ENCODE results near the gene EBF3.

Gene EBF3

GRCh38 chr10:129958629-129959543 lies 5.2 kb downstream of the EBF3 start:
- DNase-seq: no peak

DNA sequence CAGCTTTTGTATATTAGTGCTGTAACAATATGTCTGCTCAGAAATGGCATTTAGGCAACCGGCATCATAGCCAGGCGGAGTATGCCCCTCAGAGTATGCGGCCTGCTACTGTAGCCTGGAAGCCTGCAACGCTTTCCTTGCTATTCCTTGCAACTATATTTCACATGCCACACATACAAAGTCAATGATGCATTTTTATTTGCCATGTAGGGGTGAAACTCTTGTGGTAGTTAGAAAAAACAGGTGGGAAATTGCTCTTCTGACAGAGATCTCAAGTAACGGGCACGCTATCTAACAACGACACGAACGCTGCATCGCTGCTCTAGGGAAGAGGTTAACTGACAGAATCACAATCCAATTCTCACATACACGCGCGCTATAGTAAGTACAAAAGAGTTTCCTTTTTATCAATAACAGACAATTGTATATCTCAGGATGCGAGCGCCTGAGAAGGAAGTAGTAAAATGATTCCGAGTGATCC lies 5.9 kb downstream of the EBF3 start:
- DNase-seq: no peak

DNA sequence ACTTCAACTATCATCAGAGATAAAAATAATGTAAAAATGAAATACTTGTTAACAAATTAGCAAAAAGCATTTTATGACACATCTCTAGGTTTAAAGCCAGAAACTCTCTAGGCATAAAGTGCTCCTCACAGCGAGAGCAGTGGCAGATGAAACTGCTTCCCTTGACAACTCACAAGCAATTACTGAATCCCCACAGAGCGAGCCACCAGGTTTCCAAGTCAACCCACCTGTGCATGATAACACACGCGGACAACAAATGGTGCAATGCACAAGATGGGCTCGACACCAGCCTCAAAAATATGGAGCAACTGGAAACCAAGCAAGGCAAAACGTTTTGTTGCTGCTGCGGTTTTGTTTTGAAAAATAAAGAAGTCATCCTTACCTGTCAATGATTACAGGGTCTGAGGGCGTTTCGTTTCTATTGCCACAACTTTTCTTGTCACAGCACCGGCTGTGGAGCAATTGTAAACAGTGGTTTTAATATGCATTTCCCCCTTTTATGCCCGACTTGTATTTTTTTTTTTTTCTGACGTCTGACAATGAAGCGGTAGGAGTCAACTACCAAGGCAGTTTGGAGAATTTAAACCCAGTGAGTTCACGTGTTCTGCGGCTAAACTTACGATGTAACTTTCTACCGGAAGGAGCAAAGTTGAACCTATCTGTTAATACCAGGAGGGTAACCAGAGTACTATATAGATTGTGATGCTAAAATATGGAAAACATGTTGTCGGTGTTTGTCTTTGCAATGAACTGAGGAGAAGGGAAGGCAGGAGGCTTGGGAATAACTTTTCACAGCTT lies 7.0 kb downstream of the EBF3 start:
- no peak for DNase-seq

- no peak for DNase-seq
Measured at GRCh38 chr10:129956286-129956670, 7.8 kb downstream of the EBF3 start.

- no peak for DNase-seq
Measured at GRCh38 chr10:129955601-129956285, 8.3 kb downstream of the EBF3 start.

DNA sequence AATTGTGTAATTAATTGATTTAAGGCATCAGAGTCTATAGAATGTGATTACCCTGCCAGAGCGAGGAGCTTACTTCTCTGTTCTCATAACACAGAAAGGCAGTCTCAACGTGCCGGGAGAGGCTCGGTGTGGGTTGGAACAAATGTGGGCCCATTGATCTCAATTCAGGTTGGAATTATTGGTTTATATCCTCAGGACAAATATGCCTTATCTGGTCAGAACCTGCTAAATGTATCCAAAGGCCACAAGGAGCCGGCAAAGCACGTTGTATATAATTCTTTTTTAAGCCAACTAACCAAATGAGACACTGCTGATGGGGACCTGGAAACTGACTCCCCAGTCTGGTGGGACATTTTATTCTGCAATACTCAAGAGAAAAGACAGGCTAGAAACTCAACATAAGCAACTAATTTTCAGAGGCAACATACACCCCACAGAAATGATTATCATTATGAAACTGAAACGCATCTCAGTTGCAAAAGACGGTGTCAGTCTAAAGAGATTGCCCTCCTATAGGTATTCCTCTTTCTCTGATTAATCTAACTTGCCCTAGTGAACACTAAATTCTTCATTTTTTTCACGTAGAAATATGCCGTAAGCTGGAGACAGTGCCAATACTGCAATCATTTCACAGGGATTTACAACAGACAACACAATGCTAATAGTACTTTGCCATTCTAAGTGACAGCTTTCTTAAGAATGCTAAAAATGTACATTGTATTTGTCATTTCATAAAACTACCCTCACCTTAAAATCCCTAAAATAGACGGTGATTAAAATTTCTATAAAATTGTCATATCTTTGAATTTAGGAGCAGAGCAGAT lies 9.4 kb downstream of the EBF3 start:
- DNase-seq: no peak

DNA sequence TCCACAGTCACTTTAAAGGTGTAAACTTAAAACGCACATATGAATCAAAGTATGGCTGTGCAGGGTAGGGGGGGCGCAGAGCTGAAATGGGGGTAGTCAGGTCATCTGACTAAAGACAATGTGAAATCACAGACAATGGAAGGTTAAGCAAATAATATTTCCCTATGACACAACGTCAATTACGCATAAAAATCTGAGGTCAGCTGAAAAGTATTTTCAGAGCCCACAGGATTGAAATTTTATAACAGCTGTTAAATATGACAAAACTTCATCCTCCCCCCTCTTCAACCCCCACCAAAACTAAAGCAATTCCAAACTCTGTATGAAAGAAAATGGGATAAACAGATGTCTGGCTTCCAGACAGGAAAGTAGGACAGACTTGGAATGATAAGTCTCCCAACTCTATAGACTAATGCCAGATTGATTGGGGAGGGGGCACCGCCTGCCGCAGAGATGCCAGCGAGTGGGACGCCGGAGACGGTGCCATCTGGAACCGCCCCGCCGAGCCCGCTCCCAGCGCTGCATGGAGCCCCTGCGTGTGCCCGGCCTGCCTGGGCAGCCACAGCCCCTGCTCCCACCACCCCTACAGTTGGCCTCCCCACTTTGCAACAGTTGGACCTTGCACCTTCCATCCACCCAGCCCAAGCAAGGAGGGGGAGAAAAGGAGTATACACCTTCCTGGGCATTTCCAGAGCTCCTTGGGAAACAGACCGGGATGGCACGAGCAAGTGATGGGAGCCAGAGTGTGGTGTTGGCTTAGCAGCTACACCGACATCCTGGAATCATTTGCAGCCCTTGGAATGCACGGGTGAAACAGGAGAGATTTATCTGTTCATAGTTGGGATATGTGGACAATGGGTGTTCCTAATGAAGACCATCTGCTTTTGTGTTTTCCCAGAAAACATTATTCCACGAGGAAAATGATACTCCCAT lies 10.7 kb downstream of the EBF3 start:
- no peak for DNase-seq

DNA sequence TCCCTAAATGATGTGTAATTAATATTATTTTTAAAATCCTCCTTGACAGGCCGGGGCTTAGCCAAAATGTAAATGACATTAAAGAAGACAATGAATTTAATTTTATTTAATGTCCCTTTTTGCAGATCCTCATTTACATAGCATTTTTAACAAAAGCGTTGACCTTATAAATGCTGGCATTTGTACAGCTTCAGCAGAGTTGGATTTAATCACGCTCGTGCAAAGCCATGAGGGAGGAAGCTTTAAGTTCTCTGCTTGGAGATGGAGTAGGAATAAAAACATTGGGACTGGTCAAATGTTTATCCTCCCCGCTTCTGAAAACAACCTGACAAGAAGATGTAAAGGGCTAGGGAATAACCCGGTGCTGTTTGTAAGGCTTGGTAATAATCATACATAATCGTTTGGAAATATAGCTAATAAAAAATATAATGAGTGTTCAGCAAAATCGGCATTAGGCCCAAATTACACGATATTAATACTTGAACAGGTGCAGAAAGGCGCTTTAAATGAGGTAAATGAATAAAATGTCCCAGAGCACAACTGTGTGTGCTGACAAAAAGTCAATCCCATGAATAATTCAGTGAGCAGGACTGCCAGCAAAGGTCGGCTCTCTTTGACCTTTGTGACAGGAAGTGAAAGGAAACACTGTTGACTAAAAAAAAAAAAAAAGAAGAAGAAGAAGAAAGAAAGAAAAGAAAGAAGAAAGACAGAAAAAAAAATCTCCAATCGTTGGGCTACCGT lies 11.5 kb downstream of the EBF3 start:
- no peak for DNase-seq

- no peak for DNase-seq
Measured at GRCh38 chr10:129951970-129952265, 12.2 kb downstream of the EBF3 start.

DNA sequence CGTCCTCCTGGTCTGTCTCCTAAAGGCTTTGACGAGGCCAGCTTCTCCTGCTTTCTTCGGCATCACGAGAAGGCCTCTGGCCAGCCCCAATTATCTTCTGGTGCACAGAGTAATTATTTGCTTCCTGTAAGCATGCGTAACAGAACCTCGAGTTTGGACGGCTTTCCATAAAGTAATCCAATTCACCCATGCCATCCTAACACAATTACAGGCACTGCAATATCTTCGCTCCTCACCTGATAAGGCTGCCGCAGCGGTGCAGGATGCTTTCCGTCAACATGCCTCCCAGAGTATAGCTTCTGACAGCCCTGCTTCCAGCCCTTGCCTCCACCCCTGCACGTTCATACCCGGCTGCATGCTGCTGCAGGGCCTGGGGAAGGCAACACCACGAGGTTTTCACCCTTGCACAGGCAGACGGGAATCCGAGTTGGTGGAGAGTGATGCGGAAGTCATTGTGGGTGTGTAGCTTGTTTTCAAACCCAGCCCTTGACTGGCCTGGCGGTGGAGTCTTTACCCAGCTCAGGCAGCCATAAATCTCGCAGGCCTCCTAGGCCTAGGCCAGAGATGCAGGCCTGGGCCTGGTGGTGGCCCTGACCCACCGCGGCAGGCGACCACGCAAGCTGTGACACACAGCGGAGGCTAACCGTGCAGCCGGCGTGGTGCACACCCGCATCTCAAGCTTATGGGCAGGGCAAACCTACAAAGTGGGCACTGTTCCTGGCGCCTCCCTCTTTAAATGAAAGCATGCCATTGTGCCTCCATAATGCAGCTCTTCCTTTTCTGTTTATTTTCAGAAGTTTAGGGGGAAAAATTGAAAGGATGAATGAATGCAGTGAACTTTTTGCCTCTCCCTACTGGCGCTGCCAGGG lies 12.7 kb downstream of the EBF3 start:
- DNase-seq: no peak

DNA sequence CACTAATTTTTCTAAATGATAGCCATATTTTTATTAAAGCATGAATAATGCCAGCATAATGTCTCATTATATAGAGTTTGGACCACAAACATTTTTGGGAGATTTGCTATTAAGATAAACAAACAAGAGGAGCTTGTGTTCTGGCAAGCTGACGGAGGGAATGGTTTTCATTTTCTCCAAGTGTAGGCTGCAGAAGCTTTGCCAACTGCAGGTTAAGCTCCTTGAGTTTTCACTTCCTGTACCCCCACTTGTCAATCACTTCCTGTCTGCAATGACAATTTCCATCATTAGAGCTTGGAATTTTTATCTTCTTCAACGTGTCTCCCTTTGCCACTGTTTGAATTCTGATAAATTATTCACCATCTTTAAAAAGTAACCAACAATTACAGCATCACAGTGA lies 13.4 kb downstream of the EBF3 start:
- no peak for DNase-seq

GRCh38 chr10:129949891-129950291 lies 14.2 kb downstream of the EBF3 start:
- no peak for DNase-seq

DNA sequence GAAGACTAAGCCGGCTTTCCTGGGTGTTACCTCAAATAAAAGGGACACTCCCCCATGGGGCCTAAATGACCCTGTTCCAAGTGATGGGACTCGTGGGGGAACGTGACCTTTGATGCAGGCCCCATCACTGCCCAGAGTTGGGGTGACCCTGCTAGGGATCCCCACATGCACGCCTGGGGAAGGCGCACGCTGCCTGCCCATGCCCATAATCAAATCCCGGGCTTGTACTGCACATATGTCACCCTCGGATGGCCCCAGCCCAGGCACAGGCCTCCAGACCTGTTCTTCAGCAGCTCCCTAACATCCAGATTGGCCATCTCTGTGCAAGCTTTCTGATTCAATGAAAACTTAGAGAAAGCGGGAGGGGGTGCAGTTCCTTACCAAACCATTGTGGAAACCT lies 14.7 kb downstream of the EBF3 start:
- DNase-seq: no peak

GRCh38 chr10:129946859-129947258 lies 17.2 kb downstream of the EBF3 start:
- no peak for DNase-seq

DNA sequence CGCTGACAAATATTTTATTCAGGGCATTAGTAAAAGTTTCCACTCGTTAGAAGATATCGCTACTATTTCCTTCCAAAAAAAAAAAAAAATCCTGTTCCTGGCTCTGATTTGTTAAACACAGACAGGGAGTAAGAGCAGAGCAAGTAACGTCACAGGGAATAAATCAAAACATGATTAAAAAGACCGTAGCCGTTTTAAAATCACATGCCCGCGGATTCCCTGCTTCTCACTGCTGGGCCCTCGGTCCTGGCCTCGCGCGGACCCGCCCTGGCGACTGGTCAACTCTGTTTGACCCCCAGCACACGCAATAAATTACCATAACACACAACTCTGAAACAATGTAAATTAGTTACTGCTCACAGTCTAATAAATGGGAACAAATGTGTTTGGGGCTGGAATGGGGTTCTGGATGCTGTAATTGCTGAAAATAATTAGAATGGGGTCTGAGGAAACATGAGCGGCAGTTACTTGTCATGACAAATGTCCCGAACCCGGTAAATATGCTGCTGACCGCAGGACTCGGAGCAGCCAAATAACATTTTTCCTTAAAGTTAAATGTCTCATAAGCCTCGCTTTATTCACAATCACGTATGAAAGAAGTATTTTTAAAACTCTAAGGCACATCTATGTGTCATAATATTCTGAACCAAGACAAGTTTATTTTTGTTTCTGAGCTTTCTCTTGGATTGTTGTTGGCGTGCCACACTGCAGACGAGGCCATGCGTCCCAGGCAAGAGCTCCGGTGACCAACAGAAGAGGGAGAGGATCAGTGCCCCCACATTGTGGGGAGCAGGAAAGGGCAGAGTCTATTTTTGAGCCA lies 17.9 kb downstream of the EBF3 start:
- DNase-seq: no peak

GRCh38 chr10:129945526-129945925 lies 18.5 kb downstream of the EBF3 start:
- no peak for DNase-seq

DNA sequence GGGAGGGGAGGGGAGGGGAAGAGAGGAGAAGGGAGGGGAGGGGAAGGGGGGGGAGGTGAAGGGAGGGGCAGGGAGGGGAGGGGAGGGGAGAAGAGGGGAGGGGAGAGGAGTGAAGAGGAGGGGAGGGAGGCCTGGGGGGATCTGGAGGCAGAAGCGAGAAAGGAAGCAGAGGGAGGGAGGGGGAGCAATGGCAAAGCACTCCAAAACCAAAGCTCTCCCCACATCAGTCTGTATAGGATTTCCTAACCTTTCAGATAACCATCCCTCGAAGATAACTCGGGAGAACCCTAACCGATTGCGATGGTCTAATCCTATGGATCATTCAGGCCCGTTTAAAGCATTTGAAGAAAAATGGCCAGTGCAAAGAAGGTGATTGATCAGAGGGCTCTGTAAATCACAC lies 19.0 kb downstream of the EBF3 start:
- no peak for DNase-seq

GRCh38 chr10:129944456-129944855 lies 19.6 kb downstream of the EBF3 start:
- DNase-seq: no peak

All from CD4-positive, alpha-beta T cell treated with Interleukin-17A for 4 hours (primary cell).